GM21381 (cell line): ENCODE data around the gene OGFOD3.
"Not testable (repeated sequence)": the region's sequence is repeated elsewhere in the genome, so short reads cannot be mapped to it uniquely, and the experiment has no call there.

Experiments
- ATAC-seq: cut with Tn5 transposase; IDR thresholded peaks from one replicate; pipeline ENCODE4 v1.9.1; 2021; ENCODE audit warnings: mild to moderate bottlenecking, moderate library complexity; ENCODE audit not compliant: unreplicated experiment

Gene OGFOD3

GRCh38 chr17:82435601-82436583 lies 17.5 kb upstream of the OGFOD3 start:
- ATAC-seq, result no peak

GRCh38 chr17:82435103-82435502 lies 16.7 kb upstream of the OGFOD3 start:
- no peak for ATAC-seq

GRCh38 chr17:82434216-82434565 lies 15.8 kb upstream of the OGFOD3 start:
- ATAC-seq, result no peak

GRCh38 chr17:82433560-82434215 lies 15.3 kb upstream of the OGFOD3 start:
- no peak for ATAC-seq

- ATAC-seq, result no peak
These were observed 13.6 kb upstream of the OGFOD3 start for GRCh38 chr17:82432017-82432416.

GRCh38 chr17:82429824-82430223 lies 11.4 kb upstream of the OGFOD3 start:
- ATAC-seq, result no peak

GRCh38 chr17:82428546-82428945 lies 10.2 kb upstream of the OGFOD3 start:
- ATAC-seq, result no peak

- ATAC-seq, result no peak
These were observed 6.4 kb upstream of the OGFOD3 start for GRCh38 chr17:82424863-82425159.

- no peak for ATAC-seq
These were observed 5.8 kb upstream of the OGFOD3 start for GRCh38 chr17:82424001-82424862.

- ATAC-seq, result no peak
These were observed 1.2 kb upstream of the OGFOD3 start for GRCh38 chr17:82419540-82419939.

- no peak for ATAC-seq
These were observed 1.6 kb downstream of the OGFOD3 start for GRCh38 chr17:82416771-82417170.

- ATAC-seq, result no peak
These were observed 2.1 kb downstream of the OGFOD3 start for GRCh38 chr17:82416264-82416663.

GRCh38 chr17:82415786-82416185 lies 2.6 kb downstream of the OGFOD3 start:
- no peak for ATAC-seq

- ATAC-seq, result no peak
These were observed 3.0 kb downstream of the OGFOD3 start for GRCh38 chr17:82415336-82415735.

GRCh38 chr17:82414548-82415281 lies 3.7 kb downstream of the OGFOD3 start:
- ATAC-seq, result no peak

- ATAC-seq, result no peak
These were observed 5.6 kb downstream of the OGFOD3 start for GRCh38 chr17:82412535-82413520.

GRCh38 chr17:82412081-82412480 lies 6.3 kb downstream of the OGFOD3 start:
- ATAC-seq, result not testable (repeated sequence)

- ATAC-seq, result no peak
These were observed 6.9 kb downstream of the OGFOD3 start for GRCh38 chr17:82411396-82412053.
